Suprapubic skin (tissue), 4 donors: ENCODE measurements around the gene SNX13.

ENCODE experiments used
- POLR2A ChIP-seq, 2 donors: fragments of 450-650 bp; IDR thresholded peaks; one replicate each; pipeline ENCODE4 v1.6.1; 2017; ENCODE audit warnings: antibody characterized with exemption in 2 of 2, mild to moderate bottlenecking in 2 of 2, moderate library complexity in 2 of 2
- POLR2AphosphoS5 ChIP-seq, 3 donors: sonication (generic); formaldehyde crosslinking; IDR thresholded peaks; one replicate each; pipeline ENCODE4 v1.6.1; 2017; ENCODE audit warnings: antibody characterized with exemption in 3 of 3

DNA sequence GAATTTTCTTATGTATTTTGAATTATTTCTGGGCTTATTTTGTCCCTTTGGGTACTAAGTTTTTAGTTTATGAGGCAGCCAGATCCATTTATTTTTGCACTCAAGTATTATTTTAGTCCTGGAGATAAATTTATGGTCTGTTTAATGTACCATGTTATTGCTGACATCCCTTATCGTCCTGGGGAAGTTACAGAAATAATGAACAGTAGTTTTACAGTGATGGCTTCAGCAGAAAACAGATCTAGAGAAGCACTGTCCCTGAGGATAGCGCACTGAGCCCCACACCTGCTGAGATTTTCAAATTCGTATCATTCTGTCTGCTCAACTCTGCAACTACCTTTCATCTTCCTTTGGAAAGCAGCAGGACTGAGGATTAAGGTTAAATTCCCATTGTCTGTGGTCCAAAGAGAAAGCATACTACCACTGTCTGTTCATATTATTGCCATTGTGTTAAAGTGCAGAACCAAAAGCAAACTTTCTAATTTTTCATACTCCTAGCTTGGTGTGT, 168.3 kb downstream of the SNX13 start:
- TF ChIP-seq POLR2A (IDR thresholded peaks at IDR 0.05): no peak
- TF ChIP-seq POLR2AphosphoS5 (IDR thresholded peaks at IDR 0.05): no peak
